Pancreas (tissue), 10 donors: ENCODE results near the gene TBC1D9. TPM values are rescaled to one million over a fixed set of nuclear protein-coding genes. Genes with fewer than 3 reads are reported as not detected.
A peak's percentile ranks its signal among the peaks of the same experiment; 100 is the strongest.

Experiments used
- ATAC-seq, 4 donors: fragments of 200-7000 bp; cut with Tn5 transposase; one replicate each; pipeline versions ENCODE4 v1.8.0 to v1.9.1; 2020; ENCODE audit warnings: mild to moderate bottlenecking in 4 of 4, moderate library complexity in 4 of 4
- DNase-seq, 6 donors: peaks; one replicate each; pipeline ENCODE4 v3.0.0-alpha.2; 2020
- FAIRE-seq: peaks from 2 replicates; lab custom pipeline; 2012; peaks lifted over from hg19 to GRCh38; lab: Jason Lieb, UNC
- H3K27ac ChIP-seq, 4 donors: fragments of 200-600 bp; sonication (generic); 1 replicate in 3 of 4; 2 replicates in 1 of 4; pipeline versions ENCODE4 v1.5.0 to v1.8.0; 2020
- H3K27me3 ChIP-seq, 4 donors: fragments of 200-600 bp; one replicate each; pipeline ENCODE4 v1.8.0; 2021
- H3K36me3 ChIP-seq, 3 donors: fragments of 200-600 bp; sonication (generic) in 1 of 3; one replicate each; pipeline versions ENCODE4 v1.5.0 to v1.8.0; 2020 to 2021
- H3K4me1 ChIP-seq, 3 donors: fragments of 200-600 bp; one replicate each; pipeline ENCODE4 v1.8.0; 2021
- H3K4me3 ChIP-seq, 4 donors: fragments of 200-600 bp; sonication (generic) in 2 of 4; one replicate each; pipeline versions ENCODE4 v1.5.0 to v1.8.0; 2020 to 2021
- H3K9me3 ChIP-seq, 4 donors: fragments of 200-600 bp; one replicate each; pipeline ENCODE4 v1.8.0; 2021
- CTCF ChIP-seq, 4 donors: fragments of 200-600 bp; sonication (generic) in 3 of 4; IDR thresholded peaks; one replicate each; pipeline versions ENCODE4 v1.5.0 to v1.8.0; 2021; ENCODE audit warnings: antibody characterized with exemption in 4 of 4
- WGBS, 2 donors: extraction: QIAGEN DNeasy Blood & Tissue Kit; methylation state at CpG; one replicate each; pipeline ENCODE4 v1.1.7; 2013; 5-methylcytosine and 5-hydroxymethylcytosine counted together
- intact Hi-C, 3 donors: fragments of 100-400 bp; cut with DNase I; formaldehyde crosslinking; loops; one replicate each; pipeline versions ENCODE4 v1.11.1 to v1.14.2; 2022
- polyA plus RNA-seq, 2 donors: library from polyadenylated mRNA; stranded (reverse); fragments of 200-250 nt; gene quantifications; one replicate each; pipeline ENCODE4 v1.2.3, GENCODE V29; 2013
- total RNA-seq, 6 donors: library from RNA; stranded (reverse); fragmentation: NEBNext Ultra II Directional in 4 of 6; extraction: Animal tissue kit (Norgen Biotek cat#: 25700) in 4 of 6; gene quantifications; one replicate each; pipeline versions ENCODE4 v1.2.1 to v1.2.4, GENCODE V29; 2021 to 2023
- donor health status: healthy with polysubstance abuse.
- donor health status: DM: no; HTN: no; CAD: no; lungs with moderate emphysema.
- donor health status: DM: no; HTN: no; CAD: no.
- donor health status: control.
- donor health status: control.
- donor health status: Bipolar disorder and iron deficiency.
- donor health status: DM: yes; HTN: yes; CAD: no.
- donor health status: DM: no; HTN: no; CAD: no.
- donor health status: DM: no; HTN: no; CAD: no.
- donor health status: DM: yes; HTN: yes; CAD: no.

TBC1D9 gene
- total and polyA plus RNA-seq, 8 donors, result 5.3 to 17.9 (median 9.8) TPM

GRCh38 chr4:140644470-140645185, 111.6 kb downstream of the TBC1D9 start:
- H3K27me3 ChIP-seq, result no peaks in the 10 kb centered on the region
- no peaks in the 10 kb centered on the region for H3K9me3 ChIP-seq
- intact Hi-C loops, result no loop called here
- no peak for FAIRE-seq
- no peak for TF ChIP-seq CTCF (IDR thresholded peaks at IDR 0.05)
- no peaks in the 10 kb centered on the region for H3K36me3 ChIP-seq
- WGBS, 2 donors, result 97 to 98% methylated on average over 25 of the region's 25 CpGs
- H3K27ac ChIP-seq, result no peak overlapping the region
- no peak for ATAC-seq
- peak in 1 of 6 donors; percentile 66 for DNase-seq
- no peaks in the 10 kb centered on the region for H3K4me1 ChIP-seq
- no peak overlapping the region for H3K4me3 ChIP-seq

- no peaks in the 10 kb centered on the region for H3K9me3 ChIP-seq
- H3K27ac ChIP-seq, result no peak overlapping the region
- no peaks in the 10 kb centered on the region for H3K36me3 ChIP-seq
- no peaks in the 10 kb centered on the region for H3K4me1 ChIP-seq
- DNase-seq (peak in 1 of 6 donors; percentile 69), FAIRE-seq (no peak), ATAC-seq (no peak)
- 96 to 98% methylated on average over 33 of the region's 33 CpGs for WGBS, 2 donors
- intact Hi-C loops, result no loop called here
- H3K27me3 ChIP-seq, result no peaks in the 10 kb centered on the region
- TF ChIP-seq CTCF (IDR thresholded peaks at IDR 0.05), result no peak
- H3K4me3 ChIP-seq, result no peak overlapping the region
Observed at GRCh38 chr4:140643571-140644055, 112.6 kb downstream of the TBC1D9 start.

GRCh38 chr4:140642674-140643437, 113.3 kb downstream of the TBC1D9 start:
- FAIRE-seq (no peak), ATAC-seq (no peak), DNase-seq (peak in 1 of 6 donors; percentile 65)
- 96 to 98% methylated on average over 33 of the region's 33 CpGs for WGBS, 2 donors
- no peak overlapping the region for H3K27ac ChIP-seq
- TF ChIP-seq CTCF (IDR thresholded peaks at IDR 0.05), result no peak
- H3K27me3 ChIP-seq, result no peaks in the 10 kb centered on the region
- no peaks in the 10 kb centered on the region for H3K36me3 ChIP-seq
- no peaks in the 10 kb centered on the region for H3K4me1 ChIP-seq
- intact Hi-C loops, result no loop called here
- no peaks in the 10 kb centered on the region for H3K9me3 ChIP-seq
- no peak overlapping the region for H3K4me3 ChIP-seq

GRCh38 chr4:140641789-140642439, 114.3 kb downstream of the TBC1D9 start:
- no peaks in the 10 kb centered on the region for H3K4me1 ChIP-seq
- no peak for TF ChIP-seq CTCF (IDR thresholded peaks at IDR 0.05)
- no peaks in the 10 kb centered on the region for H3K36me3 ChIP-seq
- peak overlapping the region in 2 of 4 donors; percentile 4 to 17 for H3K4me3 ChIP-seq
- WGBS, 2 donors, result 69 to 70% methylated on average over 25 of the region's 25 CpGs
- H3K27ac ChIP-seq, result peak overlapping the region in 2 of 4 donors; percentile 34 to 61
- intact Hi-C loops, result no loop called here
- no peaks in the 10 kb centered on the region for H3K27me3 ChIP-seq
- peak in 2 of 6 donors; percentile 24 to 54 for DNase-seq
- ATAC-seq, result peak; percentile 51 to 77 (median 62)
- no peaks in the 10 kb centered on the region for H3K9me3 ChIP-seq
- no peak for FAIRE-seq
